Mucosa of descending colon (tissue), 3 donors: ENCODE data around the gene GLYR1. TPM values are rescaled to one million over a fixed set of nuclear protein-coding genes. Genes with fewer than 3 reads are reported as not detected.
A peak's percentile ranks its signal among the peaks of the same experiment; 100 is the strongest.

Experiments
- ATAC-seq: fragments of 200-7000 bp; cut with Tn5 transposase; one replicate; pipeline ENCODE4 v1.9.1; 2020; ENCODE audit warnings: mild to moderate bottlenecking, moderate library complexity
- DNase-seq, 3 donors: peaks; one replicate each; pipeline ENCODE4 v3.0.0-alpha.2; 2020
- H3K36me3 ChIP-seq: fragments of 200-600 bp; one replicate; pipeline ENCODE4 v1.8.0; 2021; ENCODE audit warnings: low read depth, mild to moderate bottlenecking
- H3K4me1 ChIP-seq: fragments of 200-600 bp; one replicate; pipeline ENCODE4 v1.8.0; 2021; ENCODE audit warnings: low read depth, mild to moderate bottlenecking
- H3K4me3 ChIP-seq: fragments of 200-600 bp; one replicate; pipeline ENCODE4 v1.8.0; 2021; ENCODE audit warnings: mild to moderate bottlenecking
- H3K9me3 ChIP-seq: fragments of 200-600 bp; one replicate; pipeline ENCODE4 v1.8.0; 2021; ENCODE audit warnings: mild to moderate bottlenecking
- CTCF ChIP-seq: fragments of 200-600 bp; IDR thresholded peaks from one replicate; pipeline ENCODE4 v1.8.0; 2022; ENCODE audit warnings: antibody characterized with exemption, mild to moderate bottlenecking
- intact Hi-C, 2 donors: fragments of 100-400 bp; cut with DNase I in 1 of 2; cut with micrococcal nuclease in 1 of 2; formaldehyde crosslinking; loops; one replicate each; pipeline versions ENCODE4 v1.11.0 to v1.11.1; 2022; cut with DNase I, micrococcal nuclease
- total RNA-seq, 3 donors: library from RNA; stranded (reverse); fragmentation: NEBNext Ultra II Directional in 2 of 3; extraction: Animal tissue kit (Norgen Biotek cat#: 25700) in 2 of 3; gene quantifications; one replicate each; pipeline versions ENCODE4 v1.2.1 to v1.2.4, GENCODE V29; 2021 to 2023
- donor health status: DM: no; HTN: no; CAD: no; lungs with moderate emphysema.
- donor health status: DM: no; HTN: no; CAD: no.
- donor health status: DM: no; HTN: yes; CAD: no.

The GLYR1 gene
- total RNA-seq, 3 donors from 2014 or later: 110 to 123 (median 111) TPM

- intact Hi-C loops: no loop called here
- Histone ChIP-seq H3K9me3 (no peaks in the 10 kb centered on the region), H3K4me3 (no peak overlapping the region), H3K4me1 (no peaks in the 10 kb centered on the region), H3K36me3 (peaks cover 6% of the 10 kb centered on the region)
- no peak for DNase-seq
- no peak for ATAC-seq
- no peak for TF ChIP-seq CTCF
Measured at GRCh38 chr16:4864728-4865127, 17.6 kb upstream of the GLYR1 start.

- ATAC-seq (peak; percentile 86), DNase-seq (no peak)
- Histone ChIP-seq H3K9me3 (no peaks in the 10 kb centered on the region), H3K4me1 (no peaks in the 10 kb centered on the region), H3K4me3 (no peak overlapping the region), H3K36me3 (peaks cover 17% of the 10 kb centered on the region)
- intact Hi-C loops: no loop called here
- no peak for TF ChIP-seq CTCF
Measured at GRCh38 chr16:4862639-4863038, 15.6 kb upstream of the GLYR1 start.

- Histone ChIP-seq H3K9me3 (no peaks in the 10 kb centered on the region), H3K36me3 (peaks cover 17% of the 10 kb centered on the region), H3K4me1 (no peaks in the 10 kb centered on the region), H3K4me3 (no peak overlapping the region)
- no peak for DNase-seq
- no peak for ATAC-seq
- TF ChIP-seq CTCF: no peak
- intact Hi-C loops: no loop called here
Measured at GRCh38 chr16:4860727-4861342, 13.7 kb upstream of the GLYR1 start.

GRCh38 chr16:4859900-4860255 is 12.8 kb upstream of the GLYR1 start:
- no peaks in the 10 kb centered on the region for H3K9me3 ChIP-seq
- peaks cover 17% of the 10 kb centered on the region for H3K36me3 ChIP-seq
- H3K4me3 ChIP-seq: no peak overlapping the region
- ATAC-seq (no peak), DNase-seq (no peak)
- H3K4me1 ChIP-seq: no peaks in the 10 kb centered on the region
- intact Hi-C loops: no loop called here
- no peak for TF ChIP-seq CTCF

- H3K4me1 ChIP-seq: no peaks in the 10 kb centered on the region
- no peak for ATAC-seq
- H3K9me3 ChIP-seq: no peaks in the 10 kb centered on the region
- no peak overlapping the region for H3K4me3 ChIP-seq
- intact Hi-C loops: no loop called here
- H3K36me3 ChIP-seq: peaks cover 17% of the 10 kb centered on the region
- DNase-seq: no peak
- no peak for TF ChIP-seq CTCF
Measured at GRCh38 chr16:4859190-4859899, 12.3 kb upstream of the GLYR1 start.
